Loucy (cell line): Measurements from ENCODE around the gene PAK2.

Source experiments
- H2AFZ ChIP-seq: fragments of 200-600 bp; sonication (generic); 2 replicates; pipeline ENCODE4 v1.6.0; 2016; ENCODE audit warnings: antibody characterized with exemption, mild to moderate bottlenecking, low read length, moderate library complexity
- H3F3A ChIP-seq: fragments of 200-600 bp; 2 replicates; pipeline ENCODE4 v1.6.0; 2016; ENCODE audit warnings: antibody characterized with exemption, low read depth, mild to moderate bottlenecking
- H3K27me3 ChIP-seq: fragments of 200-600 bp; sonication (generic); 2 replicates; pipeline ENCODE4 v1.6.1; 2014; ENCODE audit warnings: low read length, mild to moderate bottlenecking; ENCODE audit not compliant: insufficient read depth, poor library complexity, severe bottlenecking
- H3K36me3 ChIP-seq: fragments of 200-600 bp; sonication (generic); 2 replicates; pipeline ENCODE4 v1.6.1; 2016; ENCODE audit warnings: low read length; ENCODE audit not compliant: insufficient read depth
- H3K4me1 ChIP-seq: fragments of 200-600 bp; sonication (generic); 2 replicates; pipeline ENCODE4 v1.5.1; 2014; ENCODE audit warnings: low read length, mild to moderate bottlenecking; ENCODE audit not compliant: insufficient read depth, poor library complexity, severe bottlenecking
- H3K4me2 ChIP-seq: fragments of 200-600 bp; sonication (generic); 2 replicates; pipeline ENCODE4 v1.6.0; 2014; ENCODE audit warnings: antibody characterized with exemption, low read length, low read depth, mild to moderate bottlenecking; ENCODE audit not compliant: poor library complexity, severe bottlenecking
- H3K4me3 ChIP-seq: fragments of 200-600 bp; sonication (generic); 2 replicates; pipeline ENCODE4 v1.5.1; 2014; ENCODE audit warnings: low read length, mild to moderate bottlenecking, mixed read lengths; ENCODE audit not compliant: poor library complexity, severe bottlenecking
- H3K79me2 ChIP-seq: fragments of 200-600 bp; sonication (generic); 2 replicates; pipeline ENCODE4 v1.6.1; 2014; ENCODE audit warnings: low read length; ENCODE audit not compliant: insufficient read depth
- H3K9ac ChIP-seq: fragments of 200-600 bp; sonication (generic); 2 replicates; pipeline ENCODE4 v1.6.0; 2014; ENCODE audit warnings: mild to moderate bottlenecking, low read depth, low read length, moderate library complexity; ENCODE audit not compliant: poor library complexity, severe bottlenecking
- H3K9me2 ChIP-seq: fragments of 200-600 bp; sonication (generic); replicated peaks from 2 replicates; pipeline ENCODE4 v1.6.1; 2016; ENCODE audit warnings: low read depth, low read length, mixed read lengths
- H3K9me3 ChIP-seq: fragments of 200-600 bp; sonication (generic); 2 replicates; pipeline ENCODE4 v1.6.1; 2014; ENCODE audit warnings: mild to moderate bottlenecking, antibody characterized with exemption, low read length, low read depth; ENCODE audit not compliant: insufficient read depth
- H4K20me1 ChIP-seq: fragments of 200-600 bp; sonication (generic); 2 replicates; pipeline ENCODE4 v1.6.0; 2014; ENCODE audit warnings: antibody characterized with exemption, low read length, mild to moderate bottlenecking; ENCODE audit not compliant: insufficient read depth, poor library complexity, severe bottlenecking
- EZH2phosphoT487 ChIP-seq: fragments of 200-600 bp; IDR thresholded peaks from 2 replicates; pipeline ENCODE4 v1.6.1; 2018; ENCODE audit warnings: antibody characterized with exemption, mild to moderate bottlenecking, moderate library complexity, borderline replicate concordance
- TF ChIP-seq, protein P1 (sequence below): fragments of 200-600 bp; sonication (generic); conservative IDR thresholded peaks from 2 replicates; pipeline ENCODE4 v1.5.1; 2014; ENCODE audit warnings: mild to moderate bottlenecking, antibody characterized with exemption, low read length

PAK2 gene

DNA sequence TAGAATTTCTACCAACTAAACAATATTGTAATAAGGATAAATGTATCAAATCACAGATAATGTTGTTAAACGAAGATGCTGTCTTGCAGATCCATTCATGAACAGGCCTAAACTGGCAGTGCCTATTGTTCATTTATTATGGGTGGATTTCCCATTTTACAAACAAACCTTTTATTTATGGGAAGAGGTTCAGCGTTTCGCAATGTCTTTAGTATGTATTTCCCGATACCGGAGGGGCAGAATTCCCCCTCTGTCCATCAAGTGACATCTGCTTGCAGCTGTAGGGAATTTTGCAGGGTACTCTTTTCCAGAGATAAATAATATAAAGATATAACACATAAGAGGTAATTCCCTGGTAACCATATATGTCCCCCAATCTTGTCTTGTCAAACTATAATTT lies 33.3 kb upstream of the PAK2 start:
- TF ChIP-seq, protein P1, sequence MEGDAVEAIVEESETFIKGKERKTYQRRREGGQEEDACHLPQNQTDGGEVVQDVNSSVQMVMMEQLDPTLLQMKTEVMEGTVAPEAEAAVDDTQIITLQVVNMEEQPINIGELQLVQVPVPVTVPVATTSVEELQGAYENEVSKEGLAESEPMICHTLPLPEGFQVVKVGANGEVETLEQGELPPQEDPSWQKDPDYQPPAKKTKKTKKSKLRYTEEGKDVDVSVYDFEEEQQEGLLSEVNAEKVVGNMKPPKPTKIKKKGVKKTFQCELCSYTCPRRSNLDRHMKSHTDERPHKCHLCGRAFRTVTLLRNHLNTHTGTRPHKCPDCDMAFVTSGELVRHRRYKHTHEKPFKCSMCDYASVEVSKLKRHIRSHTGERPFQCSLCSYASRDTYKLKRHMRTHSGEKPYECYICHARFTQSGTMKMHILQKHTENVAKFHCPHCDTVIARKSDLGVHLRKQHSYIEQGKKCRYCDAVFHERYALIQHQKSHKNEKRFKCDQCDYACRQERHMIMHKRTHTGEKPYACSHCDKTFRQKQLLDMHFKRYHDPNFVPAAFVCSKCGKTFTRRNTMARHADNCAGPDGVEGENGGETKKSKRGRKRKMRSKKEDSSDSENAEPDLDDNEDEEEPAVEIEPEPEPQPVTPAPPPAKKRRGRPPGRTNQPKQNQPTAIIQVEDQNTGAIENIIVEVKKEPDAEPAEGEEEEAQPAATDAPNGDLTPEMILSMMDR: no peak
- TF ChIP-seq EZH2phosphoT487: no peak
- no peak overlapping the region for H3K4me2 ChIP-seq
- H3F3A ChIP-seq: no peaks in the 10 kb centered on the region; the same call in 1 of the 2 replicates
- H3K27me3 ChIP-seq: no peaks in the 10 kb centered on the region
- no peaks in the 10 kb centered on the region for H3K36me3 ChIP-seq
- H3K79me2 ChIP-seq: no peaks in the 10 kb centered on the region
- no peak overlapping the region for H3K9ac ChIP-seq
- no peaks in the 10 kb centered on the region for H4K20me1 ChIP-seq
- H3K9me2 ChIP-seq: no peaks in the 10 kb centered on the region
- H3K4me1 ChIP-seq: peaks cover 2% of the 10 kb centered on the region
- no peak overlapping the region for H2AFZ ChIP-seq
- no peak overlapping the region for H3K4me3 ChIP-seq
- H3K9me3 ChIP-seq: no peaks in the 10 kb centered on the region

DNA sequence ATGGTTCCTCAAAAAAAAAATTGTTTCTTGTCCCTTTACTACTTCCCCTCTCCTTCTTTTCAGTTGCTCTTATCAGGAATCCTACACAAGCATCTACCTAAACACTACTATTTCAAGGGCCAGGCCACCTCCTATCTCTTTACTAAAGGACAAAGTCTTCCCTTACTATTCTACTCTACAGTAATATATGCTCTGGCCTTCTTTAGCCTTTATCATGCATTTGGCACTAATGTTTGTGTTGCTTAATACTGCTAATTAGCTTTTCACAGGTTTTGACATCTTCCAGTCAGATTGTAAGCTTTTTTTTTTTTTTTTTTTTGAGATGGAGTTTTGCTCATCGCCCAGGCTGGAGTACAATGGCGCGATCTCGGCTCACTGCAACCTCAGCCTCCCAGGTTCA lies 32.9 kb upstream of the PAK2 start:
- TF ChIP-seq, protein P1: no peak
- no peak for TF ChIP-seq EZH2phosphoT487
- Histone ChIP-seq H3F3A (no peaks in the 10 kb centered on the region; the same call in 1 of the 2 replicates), H2AFZ (no peak overlapping the region), H3K9me2 (no peaks in the 10 kb centered on the region), H3K4me1 (peaks cover 6% of the 10 kb centered on the region), H3K27me3 (no peaks in the 10 kb centered on the region), H3K4me3 (no peak overlapping the region), H3K4me2 (no peak overlapping the region), H3K36me3 (no peaks in the 10 kb centered on the region), H3K9ac (no peak overlapping the region), H3K9me3 (no peaks in the 10 kb centered on the region), H4K20me1 (no peaks in the 10 kb centered on the region), H3K79me2 (no peaks in the 10 kb centered on the region)

DNA sequence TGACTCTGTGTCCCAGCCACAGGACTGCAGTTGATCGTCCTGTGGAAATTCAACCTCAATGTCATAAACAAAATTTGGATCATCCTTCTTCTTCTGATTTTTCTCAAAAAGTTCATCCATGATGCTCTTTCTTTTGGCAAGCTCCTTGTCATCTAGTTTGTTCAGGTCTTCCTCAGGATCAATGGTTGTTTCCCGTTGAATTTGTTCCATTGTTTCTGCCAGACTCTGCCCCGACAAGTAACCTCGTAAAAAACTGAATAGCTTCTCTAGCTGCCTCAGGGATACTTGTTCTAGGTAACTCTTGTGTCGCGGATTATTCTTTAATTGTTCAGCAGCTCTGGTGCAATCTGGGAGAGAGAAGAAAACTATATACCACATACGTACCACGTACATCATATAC lies 32.1 kb upstream of the PAK2 start:
- Histone ChIP-seq H3K4me2 (no peak overlapping the region), H3K4me1 (peaks cover 8% of the 10 kb centered on the region), H3K9me3 (no peaks in the 10 kb centered on the region), H3K36me3 (no peaks in the 10 kb centered on the region), H4K20me1 (no peaks in the 10 kb centered on the region), H3K9me2 (no peaks in the 10 kb centered on the region), H3K27me3 (no peaks in the 10 kb centered on the region), H3K9ac (no peak overlapping the region), H3K79me2 (peaks cover 1% of the 10 kb centered on the region; the same call in 1 of the 2 replicates), H3K4me3 (no peak overlapping the region), H2AFZ (no peak overlapping the region), H3F3A (no peaks in the 10 kb centered on the region; the same call in 1 of the 2 replicates)
- no peak for TF ChIP-seq EZH2phosphoT487
- TF ChIP-seq, protein P1: no peak
